HG03558 (cell line): ENCODE measurements around the gene WRAP73.
"Not testable (repeated sequence)": the region's sequence is repeated elsewhere in the genome, so short reads cannot be mapped to it uniquely, and the experiment has no call there.

ENCODE experiments used
- ATAC-seq: cut with Tn5 transposase; IDR thresholded peaks from one replicate; pipeline ENCODE4 v1.9.1; 2021; ENCODE audit warnings: moderate number of reproducible peaks; ENCODE audit not compliant: unreplicated experiment; ENCODE audit errors: extremely low read depth

The WRAP73 gene

GRCh38 chr1:3586986-3587759 lies 62.7 kb downstream of the WRAP73 start:
- no peak for ATAC-seq

DNA sequence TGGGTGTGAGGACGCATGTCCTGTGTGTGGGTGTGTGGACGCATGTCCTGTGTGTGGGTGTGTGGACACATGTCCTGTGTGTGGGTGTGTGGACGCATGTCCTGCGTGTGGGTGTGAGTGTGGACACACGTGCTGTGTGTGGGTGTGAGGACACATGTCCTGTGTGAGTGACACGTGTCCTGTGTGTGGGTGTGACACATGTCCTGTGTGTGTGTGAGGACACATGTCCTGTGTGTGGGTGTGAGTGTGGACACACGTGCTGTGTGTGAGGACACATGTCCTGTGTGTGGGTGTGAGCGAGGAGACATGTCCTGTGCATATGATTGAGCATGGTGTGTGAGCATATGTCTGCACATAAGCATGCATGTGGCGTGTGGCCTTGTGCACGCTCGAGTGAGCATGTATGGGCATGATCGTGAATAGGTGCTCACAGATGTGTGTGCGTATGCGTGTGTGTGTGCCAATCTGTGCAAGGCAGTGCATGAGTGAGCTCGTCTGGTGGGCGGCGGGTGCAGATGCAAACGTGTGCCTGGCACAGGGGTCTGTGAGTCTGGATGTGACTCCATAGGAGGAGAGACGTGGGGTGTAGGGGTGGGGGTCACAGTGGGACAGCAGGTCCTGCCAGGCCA lies 63.8 kb downstream of the WRAP73 start:
- no peak for ATAC-seq

- ATAC-seq, result not testable (repeated sequence)
These were observed 64.5 kb downstream of the WRAP73 start for GRCh38 chr1:3585353-3585868.

DNA sequence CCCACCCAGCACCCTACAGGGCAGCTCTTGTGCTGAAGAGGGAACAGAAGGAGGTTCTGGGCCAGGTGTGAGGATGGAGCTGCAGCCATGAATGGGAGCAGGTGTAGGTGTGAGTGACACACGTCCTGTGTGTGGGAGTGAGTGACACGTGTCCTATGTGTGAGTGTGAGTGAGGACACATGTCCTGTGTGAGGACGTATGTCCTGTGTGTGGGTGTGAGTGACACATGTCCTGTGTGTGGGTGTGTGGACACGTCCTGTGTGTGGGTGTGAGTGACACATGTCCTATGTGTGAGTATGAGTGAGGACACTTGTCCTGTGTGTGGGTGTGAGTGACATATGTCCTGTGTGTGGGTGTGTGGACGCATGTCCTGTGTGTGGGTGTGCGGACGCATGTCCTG lies 65.0 kb downstream of the WRAP73 start:
- ATAC-seq, result no peak

GRCh38 chr1:3583751-3584150 lies 66.2 kb downstream of the WRAP73 start:
- ATAC-seq, result not testable (repeated sequence)

DNA sequence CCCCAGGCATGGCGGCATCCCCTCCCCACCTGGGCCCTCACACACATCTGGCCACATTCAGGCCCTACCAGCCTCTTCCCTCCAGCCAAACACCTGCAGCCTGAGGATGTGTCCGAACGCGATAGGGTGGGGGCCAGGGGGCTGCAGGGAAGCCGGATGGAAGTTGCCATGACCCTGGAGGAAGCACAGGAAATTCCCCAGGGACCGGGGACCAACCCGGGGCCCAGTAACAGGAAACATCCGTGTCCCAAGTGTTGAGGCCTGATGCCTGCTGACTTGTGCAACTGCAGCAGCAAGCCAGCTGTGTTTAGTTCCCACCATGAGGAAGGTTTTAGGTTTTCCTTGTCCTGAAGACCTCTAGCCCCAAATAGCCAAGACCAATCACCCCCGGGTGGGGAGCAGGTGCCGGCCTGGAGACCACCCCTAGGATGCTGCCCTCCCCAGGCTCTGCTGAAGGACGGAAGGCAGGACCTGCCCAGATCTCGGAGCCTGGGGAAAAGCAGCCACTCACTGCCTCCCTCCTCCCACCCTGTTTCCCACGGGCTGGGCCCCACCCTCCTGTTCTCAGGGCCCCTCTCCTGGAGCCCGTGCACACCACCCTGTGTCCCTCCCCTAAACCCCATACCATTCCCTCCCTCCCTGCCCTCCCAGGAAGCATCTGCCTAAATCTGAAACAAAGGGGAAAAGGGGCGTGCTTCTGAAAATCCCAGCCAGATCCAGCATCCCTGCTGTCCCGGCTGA lies 68.4 kb downstream of the WRAP73 start:
- no peak for ATAC-seq
